ENCODE measurements around the gene ANG.

GRCh38 chr14:20730891-20731290 lies 42.3 kb downstream of the ANG start:
- TF ChIP-seq CTCF (IDR thresholded peaks at IDR 0.05) (no peak), POLR2A (IDR thresholded peaks at IDR 0.05) (no peak)
